H1 (cell line): Measurements from ENCODE around the gene RECK. TPM values are rescaled to one million over a fixed set of nuclear protein-coding genes. Genes with fewer than 3 reads are reported as not detected.

ENCODE experiments used
- ATF3 ChIP-seq: IDR thresholded peaks from 2 replicates; pipeline ENCODE4 v1.6.1; 2011; ENCODE audit warnings: low read depth, mild to moderate bottlenecking, low read length; ENCODE audit not compliant: insufficient read depth
- CHD7 ChIP-seq: fragments of 300-600 bp; sonication (generic); IDR thresholded peaks from 2 replicates; pipeline ENCODE4 v1.7.1; 2012; ENCODE audit warnings: low read length, moderate library complexity, mild to moderate bottlenecking, inconsistent platforms; ENCODE audit not compliant: insufficient replicate concordance
- FOSL1 ChIP-seq: IDR thresholded peaks from 2 replicates; pipeline ENCODE4 v1.6.1; 2011; ENCODE audit warnings: mild to moderate bottlenecking, low read depth, low read length, moderate library complexity; ENCODE audit not compliant: insufficient read depth
- HDAC2 ChIP-seq, 2 experiments: fragments of 300-600 bp in 1 of 2; sonication (generic) in 1 of 2; IDR thresholded peaks; 2 replicates each; pipeline ENCODE4 v1.6.1; 2011 to 2012; ENCODE audit warnings: low read depth in 2 of 2, low read length in 2 of 2, mild to moderate bottlenecking in 2 of 2, moderate library complexity in 2 of 2, borderline replicate concordance in 1 of 2, inconsistent platforms in 1 of 2
- JUND ChIP-seq: IDR thresholded peaks from 2 replicates; pipeline ENCODE4 v1.6.1; 2011; ENCODE audit warnings: mild to moderate bottlenecking, improper control_type of control experiment, low read length
- POLR2A ChIP-seq, 2 experiments: IDR thresholded peaks; 1 replicate in 1 of 2; 2 replicates in 1 of 2; pipeline ENCODE4 v1.6.1; 2011; ENCODE audit warnings: low read depth in 2 of 2, low read length in 2 of 2, mild to moderate bottlenecking in 2 of 2; ENCODE audit errors: control extremely low read depth in 1 of 2
- RFX5 ChIP-seq: IDR thresholded peaks from 2 replicates; pipeline ENCODE4 v1.6.1; 2011; ENCODE audit warnings: low read depth, low read length, improper control_type of control experiment, borderline replicate concordance
- RXRA ChIP-seq: IDR thresholded peaks from 2 replicates; pipeline ENCODE4 v1.6.1; 2011; ENCODE audit warnings: low read depth, mild to moderate bottlenecking, low read length, moderate library complexity; ENCODE audit not compliant: insufficient read depth
- TAF1 ChIP-seq: IDR thresholded peaks from 2 replicates; pipeline ENCODE4 v1.6.1; 2011; ENCODE audit warnings: mild to moderate bottlenecking, low read depth, low read length
- TAF7 ChIP-seq: optimal IDR thresholded peaks from 2 replicates; pipeline ENCODE3; 2011; ENCODE audit warnings: low read depth, mild to moderate bottlenecking, inconsistent platforms, low read length, moderate library complexity, borderline replicate concordance
- TBP ChIP-seq: IDR thresholded peaks from 2 replicates; pipeline ENCODE4 v1.6.1; 2011; ENCODE audit warnings: low read depth, low read length, improper control_type of control experiment
- YY1 ChIP-seq: IDR thresholded peaks from 2 replicates; pipeline ENCODE4 v1.6.1; 2011; ENCODE audit warnings: low read depth, mild to moderate bottlenecking, low read length
- polyA plus RNA-seq, 7 experiments: library from polyadenylated mRNA; depleted of rRNA in 3 of 7; stranded (reverse) in 5 of 7; unstranded in 2 of 7; fragments of >200 nt in 5 of 7; fragments of 200-250 nt in 2 of 7; gene quantifications; 1 replicate in 5 of 7; 2 replicates in 1 of 7; 4 replicates in 1 of 7; pipeline versions ENCODE4 v1.2.1 to v1.2.3, GENCODE V29; 2011 to 2013; ENCODE audit warnings: missing spikeins in 2 of 7, mixed read lengths in 2 of 7
- total RNA-seq: library from RNA; stranded (reverse); fragmentation: NEBNext Ultra II Directional; extraction: Animal tissue kit (Norgen Biotek cat#: 25700); gene quantifications from 2 replicates; pipeline ENCODE4 v1.2.1, GENCODE V29; 2021

RECK gene
- total and polyA plus RNA-seq, 2 of the 8 experiments (the other 6 are each of a cell fraction or from before 2014, with no cell fraction given) = 5.4 to 9.8 TPM

GRCh38 chr9:36046923-36047322 lies 10.2 kb downstream of the RECK start (continued):
- TF ChIP-seq CHD7 = no peak
- TF ChIP-seq TBP = no peak
- no peak for TF ChIP-seq POLR2A (IDR thresholded peaks at IDR 0.05; ENCODE audit: control extremely low read depth in 1 of 2, low read depth in 2 of 2, low read length in 2 of 2)
- no peak for TF ChIP-seq ATF3
- TF ChIP-seq FOSL1 = no peak
- no peak for TF ChIP-seq YY1
- TF ChIP-seq RXRA = no peak
- TF ChIP-seq HDAC2 (IDR thresholded peaks at IDR 0.05; ENCODE audit: borderline replicate concordance in 1 of 2, low read depth in 2 of 2, low read length in 2 of 2) = no peak
- TF ChIP-seq TAF7 = no peak
- TF ChIP-seq JUND = no peak
- no peak for TF ChIP-seq TAF1
- TF ChIP-seq RFX5 = no peak
